K562 treated with DMSO at 1 percent for 12 hours (cell line): ENCODE data around the gene UCKL1. TPM values are rescaled to one million over a fixed set of nuclear protein-coding genes. Genes with fewer than 3 reads are reported as not detected.

Source experiments
- total RNA-seq: library from RNA; unstranded; fragments of 300-600 nt; gene quantifications from 2 replicates; pipeline ENCODE4 v1.2.3, GENCODE V29; 2022; ENCODE audit not compliant: insufficient read depth

The UCKL1 gene
- 35.1 and 41.2 TPM in 2 replicates for total RNA-seq

DNA sequence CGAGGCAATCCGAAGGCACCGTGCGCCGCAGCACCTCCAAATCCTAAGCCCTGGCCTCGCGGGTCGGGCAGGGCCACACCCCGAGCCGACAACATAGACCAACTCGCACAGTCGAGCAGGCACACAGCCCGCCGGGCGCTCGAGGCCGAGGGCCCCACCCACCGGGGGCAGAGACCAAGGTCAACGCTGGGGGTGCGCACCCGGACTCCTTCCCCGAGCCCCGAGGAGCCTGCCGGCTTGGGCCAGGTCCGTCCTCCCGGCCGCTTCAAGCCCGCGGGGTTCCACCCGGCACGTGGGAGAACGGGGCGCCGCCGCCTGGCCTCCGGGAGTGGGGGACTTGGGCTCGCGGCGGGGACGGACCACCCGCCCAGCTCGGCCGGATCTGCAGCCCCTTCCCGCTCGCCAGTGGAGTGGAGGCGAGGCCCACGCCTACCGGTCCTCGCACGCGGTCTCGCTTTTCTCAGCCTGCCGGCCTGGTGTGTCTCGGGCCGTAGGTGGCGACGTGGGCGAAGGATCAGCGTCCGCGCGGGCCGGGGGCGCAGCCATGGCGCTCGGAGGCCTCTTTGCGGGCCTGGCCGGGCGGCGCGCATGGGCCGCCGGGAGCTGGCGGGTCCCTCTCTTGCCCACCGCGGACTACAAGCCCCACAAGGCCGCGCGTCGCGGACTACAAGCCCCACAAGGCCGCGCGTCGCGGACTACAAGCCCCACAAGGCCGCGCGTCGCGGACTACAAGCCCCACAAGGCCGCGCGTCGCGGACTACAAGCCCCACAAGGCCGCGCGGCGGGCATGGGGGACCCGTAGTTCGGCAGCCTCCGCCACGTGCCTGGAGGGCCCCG, at the start of gene UCKL1:
TSS of gene UCKL1 (minus strand) at position 590 of the 837 bp plus-strand sequence. CDS start at position 546, 44 bp downstream.

DNA sequence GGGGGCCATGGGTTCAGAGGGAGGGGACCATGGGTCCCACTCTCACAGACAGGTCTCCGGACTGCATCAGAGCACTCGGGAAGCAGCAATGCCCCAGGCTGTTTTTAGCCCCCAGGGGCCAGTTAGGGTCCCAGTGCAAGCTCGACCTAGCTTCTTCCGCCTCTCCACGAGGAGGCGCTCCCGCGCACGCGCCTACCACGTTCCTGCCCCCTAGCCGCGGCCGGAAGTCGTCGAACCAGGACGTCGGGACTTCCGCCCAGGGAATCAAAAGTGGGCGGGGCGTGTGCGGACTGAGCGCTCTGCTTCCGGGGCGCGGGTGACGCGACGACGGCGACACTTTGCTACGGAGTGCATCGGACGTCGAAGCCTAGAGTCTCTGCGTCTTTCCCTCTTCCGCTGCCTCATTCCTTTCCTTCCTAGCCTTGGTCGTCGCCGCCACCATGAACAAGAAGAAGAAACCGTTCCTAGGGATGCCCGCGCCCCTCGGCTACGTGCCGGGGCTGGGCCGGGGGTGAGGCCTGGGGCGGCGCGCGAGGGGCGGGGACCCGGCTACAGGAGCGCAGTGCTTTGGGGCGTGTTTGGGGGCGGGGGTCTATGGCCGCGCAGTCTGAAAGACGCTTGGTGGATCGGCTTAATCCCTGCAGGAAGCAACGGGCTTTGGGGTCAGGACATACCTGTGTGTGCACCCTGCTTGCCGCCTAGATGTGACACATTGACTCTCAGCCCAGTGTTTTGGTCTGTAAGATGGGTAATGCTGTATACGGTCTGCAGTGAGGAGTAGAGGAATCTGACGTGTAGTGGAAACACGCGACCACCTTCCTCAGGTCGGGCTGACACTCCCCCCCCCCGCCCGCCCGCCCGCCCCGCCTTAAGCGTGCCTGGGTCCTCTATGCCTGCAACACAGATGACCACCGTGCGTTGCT, 24.9 kb upstream of the UCKL1 start, which contains the start of gene PRPF6:
TSS of gene PRPF6 (plus strand) at position 327 of the 923 bp plus-strand sequence. CDS start at position 441, 114 bp downstream.

DNA sequence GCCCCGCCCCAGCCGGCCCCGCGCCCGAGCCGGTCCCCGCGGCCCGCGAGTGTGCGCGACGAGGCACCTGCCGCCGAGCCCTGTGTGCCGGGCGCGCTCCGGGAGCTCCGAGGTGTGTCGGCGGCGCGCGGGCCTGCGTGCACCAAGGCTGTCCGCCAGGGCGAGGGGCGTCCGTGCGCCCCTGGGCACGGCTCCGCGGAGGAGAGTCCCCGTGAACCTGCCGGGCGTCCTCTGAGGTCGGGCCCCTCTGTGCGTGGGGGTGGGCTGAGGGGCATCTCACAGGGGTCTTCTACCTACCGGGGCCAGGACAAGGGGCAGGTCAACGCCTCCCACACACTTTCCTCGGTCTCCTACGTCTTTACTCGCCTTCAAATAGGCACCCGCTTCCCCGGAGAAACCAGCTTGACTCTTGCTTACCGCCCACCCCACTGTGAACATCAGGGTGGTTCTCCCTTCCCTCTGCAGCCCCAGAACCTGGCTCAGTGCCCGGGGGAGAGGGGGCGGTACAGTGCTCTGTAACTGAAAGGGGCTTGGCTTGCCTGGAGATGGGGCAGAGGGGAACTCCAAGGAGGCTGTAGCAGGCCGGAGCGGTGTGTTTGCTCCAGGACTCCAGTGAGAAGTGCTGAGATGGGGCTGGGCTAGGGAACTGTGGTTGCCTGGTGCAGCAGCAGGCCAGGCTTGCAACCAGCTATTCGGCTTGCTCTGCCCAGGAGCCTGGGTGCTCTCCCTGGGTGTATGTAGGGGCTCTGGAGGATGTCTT, 23.5 kb upstream of the UCKL1 start, which contains the start of gene SAMD10:
TSS of gene SAMD10 (minus strand) at position 86 of the 760 bp plus-strand sequence. CDS start 175 bp downstream, outside the sequence.

DNA sequence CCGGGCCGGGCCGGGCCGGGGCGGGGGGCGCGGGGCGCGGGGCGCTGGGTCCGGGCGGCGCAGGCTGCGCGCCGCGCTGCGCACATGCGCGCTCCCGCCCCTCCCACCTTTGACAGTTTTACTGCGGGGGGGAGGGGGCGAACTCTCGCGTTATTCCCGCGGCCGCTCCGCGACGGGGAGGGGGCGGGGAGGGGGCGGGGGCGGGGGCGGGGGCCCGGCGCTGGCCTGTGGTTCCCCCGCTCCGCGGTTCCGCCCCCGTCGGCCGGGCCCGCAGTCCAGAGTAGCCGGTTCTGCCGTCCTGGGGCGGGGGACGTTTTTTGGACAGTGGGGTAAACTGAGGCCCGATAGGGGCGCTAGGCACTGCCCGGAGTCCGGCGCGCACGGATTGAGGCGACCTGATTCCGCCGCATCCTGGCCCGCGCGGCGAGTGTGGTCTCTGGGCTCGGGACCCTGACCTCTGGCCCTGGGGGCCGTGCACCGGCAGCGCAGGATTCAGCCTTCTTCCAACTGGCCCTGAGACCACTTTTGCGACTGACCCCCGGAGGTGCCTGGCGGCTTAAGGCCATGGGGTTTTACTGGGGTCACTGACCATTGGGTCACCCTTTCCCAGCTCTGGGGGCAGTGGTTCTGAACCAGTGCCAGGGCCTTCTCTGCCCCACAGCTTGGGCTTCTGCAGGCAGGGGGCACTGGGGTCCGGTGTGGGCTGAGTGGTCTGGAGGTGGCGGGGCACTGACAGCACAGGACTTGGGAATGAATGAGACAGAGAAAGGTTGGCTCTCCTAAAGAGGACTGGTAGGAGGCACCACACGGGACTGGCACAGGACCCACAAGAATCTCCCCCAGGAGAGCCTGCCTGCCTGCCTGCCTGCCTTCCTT, 13.9 kb upstream of the UCKL1 start, which contains the start of gene ZNF512B:
TSS of gene ZNF512B (minus strand) at position 93 of the 876 bp plus-strand sequence. CDS start 1,980 bp downstream, outside the sequence.

DNA sequence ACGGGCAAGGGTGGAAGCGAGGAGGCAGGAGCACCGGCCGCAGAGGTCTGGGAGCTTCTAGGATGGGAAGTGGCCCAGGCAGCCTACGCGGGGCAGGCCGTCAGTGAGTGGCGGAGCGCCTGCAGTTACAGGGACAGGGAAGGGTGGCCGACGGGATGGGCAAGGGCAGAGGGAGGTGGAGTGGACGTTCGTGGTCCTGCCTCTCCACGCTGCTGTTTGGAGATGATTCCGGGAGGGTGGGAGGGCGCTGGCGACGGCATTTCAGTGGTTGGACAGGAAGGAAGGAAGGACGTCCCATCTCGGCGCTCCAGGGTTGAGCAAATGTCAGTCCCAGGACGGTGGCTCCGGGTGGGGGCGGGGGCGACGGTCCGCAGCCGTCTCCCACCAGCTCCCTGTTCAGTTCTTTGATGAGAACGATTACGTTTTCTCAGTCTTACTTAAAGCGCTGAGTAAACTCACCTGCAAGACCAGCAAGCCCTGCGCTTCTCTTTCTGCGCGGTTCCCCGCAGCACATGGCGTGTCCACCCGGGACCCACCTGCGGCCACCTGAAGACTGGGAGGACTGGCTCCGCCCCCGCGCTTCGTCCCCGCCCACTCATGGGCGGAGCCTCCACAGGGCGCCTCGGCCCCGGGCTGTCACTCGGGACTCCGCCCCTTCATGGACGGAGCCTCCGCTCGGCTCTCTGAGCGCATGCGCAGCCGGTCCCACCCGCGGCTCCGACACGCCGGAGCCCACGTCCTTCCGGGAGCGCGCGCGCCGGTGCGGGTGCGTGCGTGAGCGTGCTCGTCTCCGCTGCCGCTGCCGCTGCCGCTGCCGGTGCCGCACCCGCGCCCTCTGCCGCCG, 61.6 kb downstream of the UCKL1 start, which contains the start of gene DNAJC5:
TSS of gene DNAJC5 (plus strand) at position 769 of the 844 bp plus-strand sequence. CDS start 33,220 bp downstream, outside the sequence.

Other genes with a start within 250 kb of the UCKL1 start
- gene ARFRP1, start 248.4 kb downstream of the UCKL1 start, total RNA-seq: 28.6 and 32.5 TPM in 2 replicates
- gene ZGPAT, start 248.4 kb downstream of the UCKL1 start, total RNA-seq: 10.2 and 14.4 TPM in 2 replicates
- 14.9 and 18.6 TPM in 2 replicates for gene LIME1, start 219.8 kb downstream of the UCKL1 start, total RNA-seq
- 43.8 and 55.1 TPM in 2 replicates for gene SLC2A4RG, start 216.6 kb downstream of the UCKL1 start, total RNA-seq
- gene ZBTB46, start 125.2 kb downstream of the UCKL1 start, total RNA-seq: 1.8 and 3.3 TPM in 2 replicates
- 6.2 and 7.0 TPM in 2 replicates for gene ABHD16B, start 94.9 kb downstream of the UCKL1 start, total RNA-seq
- gene TPD52L2, start 91.1 kb downstream of the UCKL1 start, total RNA-seq: 62.8 and 93.1 TPM in 2 replicates
- gene DNAJC5, start 61.3 kb downstream of the UCKL1 start, total RNA-seq: 26.3 and 48.9 TPM in 2 replicates
- 5.5 and 11.2 TPM in 2 replicates for gene ZNF512B, start 13.5 kb upstream of the UCKL1 start, total RNA-seq
- gene SAMD10, start 23.2 kb upstream of the UCKL1 start, total RNA-seq: 3.7 and 4.3 TPM in 2 replicates
- gene PRPF6, start 24.7 kb upstream of the UCKL1 start, total RNA-seq: 83.2 and 90.5 TPM in 2 replicates
- gene C20orf204, start 79.8 kb upstream of the UCKL1 start, total RNA-seq: 1.1 and 1.8 TPM in 2 replicates
- 12.2 and 16.2 TPM in 2 replicates for gene SOX18, start 93.2 kb upstream of the UCKL1 start, total RNA-seq
- 26.3 and 31.7 TPM in 2 replicates for gene TCEA2, start 106.8 kb upstream of the UCKL1 start, total RNA-seq
- gene RGS19, start 123.1 kb upstream of the UCKL1 start, total RNA-seq: 21.7 and 24.9 TPM in 2 replicates
- 0.77 and 1.7 TPM in 2 replicates for gene OPRL1, start 123.7 kb upstream of the UCKL1 start, total RNA-seq
- gene LKAAEAR1, start 128.0 kb upstream of the UCKL1 start, total RNA-seq: not detected in 2 replicates
- gene NPBWR2, start 151.1 kb upstream of the UCKL1 start, total RNA-seq: not detected in 2 replicates
- 0.10 TPM in 1 of 2 replicates, not detected in the other for gene MYT1, start 208.0 kb upstream of the UCKL1 start, total RNA-seq